HG03469 (cell line): ENCODE results near the gene EIF4G2.

ENCODE experiments used
- ATAC-seq: cut with Tn5 transposase; IDR thresholded peaks from one replicate; pipeline ENCODE4 v1.9.1; 2021; ENCODE audit warnings: mild to moderate bottlenecking, moderate library complexity, moderate number of reproducible peaks; ENCODE audit not compliant: unreplicated experiment

EIF4G2 gene

GRCh38 chr11:10777806-10778205 lies 30.9 kb downstream of the EIF4G2 start:
- no peak for ATAC-seq

DNA sequence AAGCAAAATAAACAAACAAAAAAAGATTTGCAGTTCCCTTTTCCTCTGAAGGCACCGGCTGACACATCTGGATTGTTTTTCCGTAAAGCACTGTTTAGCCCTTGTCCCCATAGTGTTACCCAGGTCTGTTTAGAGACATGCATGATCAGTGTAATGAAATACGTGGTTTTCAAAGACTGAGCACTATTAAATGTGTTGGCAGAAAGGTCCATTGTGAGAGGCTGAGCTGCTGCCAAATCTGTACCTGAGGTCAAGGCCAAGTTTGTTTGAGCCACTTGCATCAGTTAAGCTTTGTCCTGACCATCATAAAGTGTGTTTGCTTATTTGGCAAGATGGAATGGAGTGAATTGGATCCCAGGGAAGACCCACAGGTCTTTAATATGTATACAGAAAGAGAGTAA lies 31.3 kb downstream of the EIF4G2 start:
- no peak for ATAC-seq

DNA sequence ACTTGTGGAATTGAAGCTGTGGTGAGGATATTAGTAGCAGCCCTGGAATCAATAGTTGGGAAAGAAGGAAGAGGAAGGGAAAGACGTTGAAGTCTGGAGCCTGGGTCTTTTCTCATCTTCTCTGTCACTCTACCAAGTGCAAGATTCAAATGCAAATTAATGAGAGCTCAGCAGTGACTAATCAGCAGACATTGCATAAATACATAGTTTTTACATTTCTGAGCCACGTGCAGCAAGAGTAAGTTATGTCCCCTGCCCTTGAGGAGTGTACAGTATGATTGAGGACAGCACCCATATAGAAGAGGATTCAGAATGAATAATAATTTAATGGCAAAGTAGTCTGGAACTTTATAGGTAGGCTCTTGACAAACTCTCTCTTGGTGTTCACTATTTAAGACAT lies 33.9 kb downstream of the EIF4G2 start:
- no peak for ATAC-seq

- ATAC-seq, result no peak
Measured at GRCh38 chr11:10771457-10771856, 37.3 kb downstream of the EIF4G2 start.

- no peak for ATAC-seq
Measured at GRCh38 chr11:10770626-10771254, 38.0 kb downstream of the EIF4G2 start.

GRCh38 chr11:10764412-10764811 lies 44.3 kb downstream of the EIF4G2 start:
- no peak for ATAC-seq

- ATAC-seq, result no peak
Measured at GRCh38 chr11:10763766-10764165, 45.0 kb downstream of the EIF4G2 start.

DNA sequence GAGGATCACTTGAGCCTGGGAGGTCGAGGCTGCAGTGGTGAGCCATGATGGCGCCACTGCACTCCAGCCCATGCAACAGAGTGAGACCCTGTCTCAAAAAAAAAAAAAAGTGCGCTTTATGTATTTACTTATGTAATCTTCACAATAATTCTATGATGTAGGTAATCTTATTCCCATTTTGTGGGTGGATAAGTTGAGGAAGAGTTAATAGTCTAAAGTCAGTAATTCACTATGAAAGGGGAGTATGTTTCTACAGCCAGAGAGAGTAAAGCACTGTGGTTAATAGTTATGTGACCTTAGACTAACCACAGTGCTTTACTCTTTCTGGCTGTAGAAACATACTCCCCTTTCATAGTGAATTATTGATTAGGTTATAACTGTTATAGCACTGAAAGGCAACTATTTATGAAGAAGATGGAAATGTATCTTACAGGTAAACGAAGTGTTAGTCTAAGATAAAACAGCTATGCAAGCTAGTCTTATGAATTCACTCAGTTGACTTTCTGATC lies 45.8 kb downstream of the EIF4G2 start:
- ATAC-seq, result no peak

DNA sequence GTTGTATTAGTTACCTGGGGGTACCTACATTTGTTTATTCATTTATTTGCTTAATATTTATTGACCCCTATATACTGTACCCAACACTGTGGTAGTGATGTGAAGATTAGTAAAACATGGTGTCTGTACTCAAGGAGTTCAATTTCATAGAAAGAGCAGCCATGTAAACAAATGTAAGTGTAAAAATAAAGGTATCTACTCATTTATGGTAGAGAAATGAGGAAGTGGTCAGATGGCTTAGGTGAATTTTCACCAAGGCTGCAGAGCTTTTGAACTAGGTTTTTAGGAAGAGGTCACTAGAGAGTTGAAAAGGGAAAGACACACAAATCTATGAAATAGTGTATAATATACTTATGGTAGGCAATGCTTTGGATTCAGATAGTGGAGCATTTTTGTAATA lies 46.5 kb downstream of the EIF4G2 start:
- ATAC-seq, result peak; percentile 77

- ATAC-seq, result no peak
Measured at GRCh38 chr11:10761085-10761698, 47.5 kb downstream of the EIF4G2 start.

GRCh38 chr11:10758957-10759356 lies 49.8 kb downstream of the EIF4G2 start:
- ATAC-seq, result no peak

- no peak for ATAC-seq
Measured at GRCh38 chr11:10752486-10752885, 56.2 kb downstream of the EIF4G2 start.

DNA sequence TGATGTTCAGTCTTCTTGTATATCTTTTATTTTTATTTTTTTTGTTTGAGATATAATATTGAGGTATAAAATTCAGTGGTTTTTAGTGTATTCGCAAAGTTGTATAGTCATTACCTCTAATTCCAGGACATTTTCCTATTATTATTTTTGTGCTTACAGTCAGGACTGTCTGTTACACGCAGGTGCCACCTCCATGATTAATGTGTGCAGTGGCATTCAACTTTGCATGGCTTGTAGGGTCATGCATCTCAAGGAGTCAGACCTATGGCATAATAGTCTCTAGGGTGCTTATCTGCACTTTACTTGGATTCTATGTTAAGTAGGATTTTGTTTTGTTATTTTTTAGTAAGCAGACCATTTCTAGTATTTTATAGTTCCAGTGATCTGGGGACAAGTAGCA lies 56.7 kb downstream of the EIF4G2 start:
- no peak for ATAC-seq

- ATAC-seq, result no peak
Measured at GRCh38 chr11:10751581-10751940, 57.2 kb downstream of the EIF4G2 start.

- peak; percentile 71 for ATAC-seq
Measured at GRCh38 chr11:10750838-10751580, 57.7 kb downstream of the EIF4G2 start, which contains the start of gene CTR9. TSS of gene CTR9 (plus strand) at chr11:10751246. CDS start at chr11:10751413, 167 bp downstream.

- no peak for ATAC-seq
Measured at GRCh38 chr11:10749476-10749875, 59.2 kb downstream of the EIF4G2 start.

- no peak for ATAC-seq
Measured at GRCh38 chr11:10747733-10748132, 61.0 kb downstream of the EIF4G2 start.
